Omental fat pad (tissue), 4 donors: ENCODE measurements around the gene PLA2R1. TPM values are rescaled to one million over a fixed set of nuclear protein-coding genes. Genes with fewer than 3 reads are reported as not detected.

ENCODE experiments used
- ATAC-seq: fragments of 150-250 bp; one replicate; pipeline ENCODE4 v1.9.1; 2016; ENCODE audit warnings: mild to moderate bottlenecking, moderate library complexity; ENCODE audit not compliant: low FRiP score
- DNase-seq: peaks from one replicate; pipeline ENCODE4 v3.0.0-alpha.2; 2019; ENCODE audit warnings: low spot score
- total RNA-seq, 4 donors: library from RNA; depleted of rRNA; stranded (reverse); fragments of >200 nt; gene quantifications; one replicate each; pipeline ENCODE4 v1.1.0, GENCODE V29; 2016
- TF ChIP-seq, protein P1 (sequence below), 3 donors: fragments of 450-650 bp; IDR thresholded peaks; one replicate each; pipeline ENCODE4 v1.5.1; 2016 to 2017; ENCODE audit warnings: antibody characterized with exemption in 3 of 3, mild to moderate bottlenecking in 3 of 3, moderate library complexity in 2 of 3

Gene PLA2R1
- 10 to 100 TPM in 3 of 4 donors, 1 to 10 TPM in 1; 6.5 to 13.5 (median 12.5) TPM for total RNA-seq

DNA sequence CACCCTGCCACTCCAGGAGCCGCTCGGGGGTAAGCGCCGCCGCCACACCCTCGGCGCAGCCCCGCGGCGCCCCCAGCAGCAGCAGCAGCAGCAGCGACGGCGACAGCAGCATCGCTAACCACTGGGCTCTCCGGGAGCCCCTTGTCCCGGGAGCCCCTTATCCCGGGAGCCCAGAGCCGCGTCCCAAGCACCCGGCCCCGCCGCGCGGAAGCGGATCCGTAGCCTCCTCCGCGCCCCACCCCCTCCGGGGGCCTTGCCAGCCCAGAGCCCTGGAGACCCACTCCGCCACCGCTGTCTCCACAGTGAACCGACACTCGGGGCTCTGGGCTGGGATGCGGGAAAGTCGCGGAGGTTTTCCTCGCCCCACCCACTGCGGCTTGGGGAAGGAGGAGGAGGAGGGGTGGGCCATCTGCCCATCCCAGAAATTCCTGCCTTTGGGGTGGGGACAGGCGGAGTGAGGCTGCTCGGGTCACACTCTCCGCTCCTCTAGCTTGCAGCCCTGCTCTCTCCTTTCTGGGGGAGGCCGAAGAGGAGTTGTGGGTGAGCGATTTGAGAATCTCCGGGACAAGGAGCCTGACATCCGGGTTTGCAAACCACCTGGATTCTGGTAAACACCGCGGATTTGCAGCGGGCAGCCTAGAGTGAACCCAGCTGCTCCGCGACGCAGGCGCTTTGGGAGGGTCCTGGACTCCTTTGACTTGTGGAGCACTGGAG, at the start of gene PLA2R1:
Gene PLA2R1 (minus strand): TSS at position 324 of the 714 bp plus-strand sequence. CDS start 212 bp downstream, at position 112.
- DNase-seq: no peak
- ATAC-seq: peak; percentile 76
- TF ChIP-seq, protein P1, sequence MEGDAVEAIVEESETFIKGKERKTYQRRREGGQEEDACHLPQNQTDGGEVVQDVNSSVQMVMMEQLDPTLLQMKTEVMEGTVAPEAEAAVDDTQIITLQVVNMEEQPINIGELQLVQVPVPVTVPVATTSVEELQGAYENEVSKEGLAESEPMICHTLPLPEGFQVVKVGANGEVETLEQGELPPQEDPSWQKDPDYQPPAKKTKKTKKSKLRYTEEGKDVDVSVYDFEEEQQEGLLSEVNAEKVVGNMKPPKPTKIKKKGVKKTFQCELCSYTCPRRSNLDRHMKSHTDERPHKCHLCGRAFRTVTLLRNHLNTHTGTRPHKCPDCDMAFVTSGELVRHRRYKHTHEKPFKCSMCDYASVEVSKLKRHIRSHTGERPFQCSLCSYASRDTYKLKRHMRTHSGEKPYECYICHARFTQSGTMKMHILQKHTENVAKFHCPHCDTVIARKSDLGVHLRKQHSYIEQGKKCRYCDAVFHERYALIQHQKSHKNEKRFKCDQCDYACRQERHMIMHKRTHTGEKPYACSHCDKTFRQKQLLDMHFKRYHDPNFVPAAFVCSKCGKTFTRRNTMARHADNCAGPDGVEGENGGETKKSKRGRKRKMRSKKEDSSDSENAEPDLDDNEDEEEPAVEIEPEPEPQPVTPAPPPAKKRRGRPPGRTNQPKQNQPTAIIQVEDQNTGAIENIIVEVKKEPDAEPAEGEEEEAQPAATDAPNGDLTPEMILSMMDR (IDR thresholded peaks at IDR 0.05): no peak

DNA sequence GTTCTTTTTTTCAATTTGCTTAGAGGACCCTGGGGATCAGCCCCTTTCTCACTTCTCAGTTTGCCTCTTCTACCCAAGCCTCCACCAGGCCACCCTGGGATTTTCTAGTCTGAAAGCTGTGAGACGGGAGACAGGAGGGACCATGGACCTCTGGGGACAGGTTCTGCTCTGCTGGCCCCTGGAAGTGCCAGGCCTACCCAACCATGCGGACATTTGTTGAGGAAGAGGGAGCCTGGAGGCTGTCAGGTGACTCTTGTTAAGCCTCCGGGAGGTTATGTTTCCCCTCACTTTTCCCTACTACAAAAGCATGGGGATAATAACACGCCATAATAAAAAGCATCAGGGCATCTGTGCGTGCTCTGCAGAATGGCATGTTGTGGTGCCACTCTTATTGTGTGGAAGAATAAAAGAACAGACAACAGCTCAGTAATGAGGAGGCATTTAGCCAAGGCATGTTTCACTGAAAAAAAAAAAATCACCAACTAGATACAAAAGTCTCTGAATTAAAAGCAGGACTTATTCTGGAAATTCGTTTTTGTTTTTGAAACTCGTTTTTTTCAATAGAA, 48.3 kb upstream of the PLA2R1 start:
- ATAC-seq (no peak), DNase-seq (no peak)
- TF ChIP-seq, protein P1 (IDR thresholded peaks at IDR 0.05): no peak

DNA sequence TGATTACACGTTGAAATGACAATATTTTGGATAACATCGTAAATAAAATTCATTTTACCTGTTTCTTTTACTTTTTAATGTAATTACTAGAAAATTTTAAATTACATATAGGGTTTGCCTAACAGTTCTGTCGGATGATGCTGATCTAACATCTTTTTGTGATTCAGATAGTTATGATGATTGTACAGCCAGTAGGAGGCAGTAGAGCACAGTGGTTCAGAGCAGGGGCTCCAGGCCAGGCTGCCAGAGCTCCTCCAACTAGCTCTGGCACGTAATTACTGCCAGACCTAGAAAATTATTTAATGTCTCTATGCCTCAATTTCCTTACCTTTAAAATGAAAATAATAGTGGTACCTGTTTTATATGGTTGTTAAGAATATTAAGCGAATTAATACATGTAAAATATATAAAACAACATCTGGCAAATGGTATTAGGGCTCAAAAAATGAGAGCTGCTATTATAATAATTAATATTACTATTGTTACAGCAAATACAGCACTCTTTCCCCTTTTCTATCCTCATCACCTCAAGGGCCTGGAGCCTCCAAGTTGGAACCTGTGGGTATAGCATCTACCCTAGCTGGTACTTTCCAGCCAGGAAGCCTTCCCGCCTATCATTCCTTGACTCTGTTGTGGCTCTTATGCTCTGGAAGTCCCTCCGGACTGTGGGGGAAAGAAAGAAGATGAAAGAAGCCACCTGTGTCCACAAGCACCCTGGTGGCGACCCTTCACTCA, 47.7 kb upstream of the PLA2R1 start:
- ATAC-seq (peak; percentile 88), DNase-seq (no peak)
- TF ChIP-seq, protein P1 (IDR thresholded peaks at IDR 0.05): peak in 1 of 3 donors; percentile 27

DNA sequence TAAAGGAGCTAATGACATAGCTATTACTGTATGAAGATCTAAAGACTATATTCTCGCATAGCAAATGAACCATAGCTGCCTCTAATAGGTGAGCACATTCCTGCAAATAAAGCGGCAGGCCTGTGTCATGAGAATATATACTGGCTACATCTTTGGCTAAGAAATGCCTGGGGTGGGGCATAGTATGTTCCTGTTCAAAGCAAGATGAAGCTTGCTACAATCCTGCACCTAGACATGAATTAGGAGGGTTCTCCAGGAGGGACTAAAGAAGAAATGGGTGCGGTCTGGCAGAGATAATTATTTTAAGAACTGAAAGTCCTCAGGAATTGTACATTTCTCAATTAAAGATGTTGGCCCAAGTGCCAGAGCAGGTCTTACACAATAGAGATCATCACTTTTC, 46.8 kb upstream of the PLA2R1 start:
- TF ChIP-seq, protein P1 (IDR thresholded peaks at IDR 0.05): no peak
- ATAC-seq (no peak), DNase-seq (no peak)

DNA sequence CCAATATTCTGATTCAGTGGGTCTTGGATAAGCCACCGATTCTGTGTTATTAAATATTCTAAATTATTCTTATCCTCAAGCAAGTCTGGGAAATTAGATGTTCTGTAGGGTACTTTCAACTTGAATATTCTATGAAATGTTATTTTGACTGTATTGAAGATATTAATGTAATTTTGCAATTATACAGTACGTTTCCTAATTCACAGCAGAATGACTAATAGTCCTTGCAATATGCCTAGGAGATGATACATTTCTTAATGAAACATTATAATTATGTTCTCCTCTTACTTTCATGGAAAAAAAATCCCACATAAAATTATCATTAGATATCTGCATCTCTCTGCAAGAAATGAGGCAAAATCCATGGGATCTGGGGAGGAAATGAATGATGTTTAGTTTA, 46.2 kb upstream of the PLA2R1 start:
- TF ChIP-seq, protein P1 (IDR thresholded peaks at IDR 0.05): no peak
- DNase-seq (no peak), ATAC-seq (no peak)

DNA sequence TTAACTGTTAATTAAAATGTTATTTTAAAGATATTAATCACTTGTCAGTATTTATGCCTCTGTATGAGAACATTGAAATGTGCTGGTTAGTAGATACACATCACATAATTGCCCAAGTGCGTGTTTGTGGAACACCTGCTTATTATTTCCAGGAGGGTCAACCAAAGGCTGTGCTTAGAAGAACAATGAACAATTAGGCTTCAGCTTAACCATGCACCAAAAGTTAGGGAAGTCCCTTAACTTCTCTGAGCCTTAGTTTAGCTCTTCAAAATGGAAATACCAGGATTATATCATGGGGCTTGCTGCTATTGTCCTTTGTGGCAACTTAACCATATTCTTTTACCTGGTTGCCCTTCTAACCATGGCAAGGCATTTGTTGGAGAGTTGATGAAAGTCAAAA, 43.0 kb upstream of the PLA2R1 start:
- DNase-seq (no peak), ATAC-seq (no peak)
- TF ChIP-seq, protein P1 (IDR thresholded peaks at IDR 0.05): no peak
